HAP-1 (cell line): ENCODE measurements around the gene CNRIP1.
A peak's percentile ranks its signal among the peaks of the same experiment; 100 is the strongest.

Source experiments
- DNase-seq, 2 experiments: peaks; one replicate each; pipeline ENCODE4 v3.0.0-alpha.2; 2016 to 2020; ENCODE audit warnings: low spot score in 2 of 2
- H3K27me3 ChIP-seq: fragments of 250-450 bp; sonication (Bioruptor Pico); 2 replicates; pipeline ENCODE4 v1.5.1; 2020; ENCODE audit warnings: low read depth, mild to moderate bottlenecking, moderate library complexity
- H3K36me3 ChIP-seq: fragments of 250-450 bp; sonication (Bioruptor Pico); replicated peaks from 2 replicates; pipeline ENCODE4 v1.5.1; 2020; ENCODE audit warnings: mild to moderate bottlenecking
- H3K4me1 ChIP-seq: fragments of 250-450 bp; sonication (Bioruptor Pico); 2 replicates; pipeline ENCODE4 v1.5.1; 2020; ENCODE audit warnings: mild to moderate bottlenecking
- H3K4me3 ChIP-seq: fragments of 250-450 bp; sonication (Bioruptor Pico); 2 replicates; pipeline ENCODE4 v1.5.1; 2020; ENCODE audit warnings: mild to moderate bottlenecking, moderate library complexity
- H3K9me3 ChIP-seq: fragments of 250-450 bp; sonication (Bioruptor Pico); 2 replicates; pipeline ENCODE4 v1.5.1; 2020; ENCODE audit warnings: mild to moderate bottlenecking, moderate library complexity
- in situ Hi-C: fragments of 300-500 bp; cut with MboI; formaldehyde crosslinking; loops from 3 replicates; pipeline ENCODE4 v1.14.3; 2020; ENCODE audit warnings: low sequenced_read_pairs, inconsistent platforms, mixed read lengths

The CNRIP1 gene

GRCh38 chr2:68274022-68274421 lies 45.7 kb downstream of the CNRIP1 start:
- DNase-seq: no peak
- Histone ChIP-seq H3K4me1 (no peaks in the 10 kb centered on the region), H3K27me3 (peaks cover 10% of the 10 kb centered on the region), H3K4me3 (no peak overlapping the region), H3K36me3 (no peaks in the 10 kb centered on the region), H3K9me3 (no peaks in the 10 kb centered on the region)
- in situ Hi-C loops: no loop called here

- no peaks in the 10 kb centered on the region for H3K4me1 ChIP-seq
- H3K27me3 ChIP-seq: peaks cover 10% of the 10 kb centered on the region
- H3K4me3 ChIP-seq: no peak overlapping the region
- no peak for DNase-seq
- in situ Hi-C loops: no loop called here
- no peaks in the 10 kb centered on the region for H3K36me3 ChIP-seq
- no peaks in the 10 kb centered on the region for H3K9me3 ChIP-seq
Observed at GRCh38 chr2:68272246-68272994, 47.3 kb downstream of the CNRIP1 start.

- in situ Hi-C loops: no loop called here
- H3K27me3 ChIP-seq: peaks cover 2% of the 10 kb centered on the region
- H3K36me3 ChIP-seq: no peaks in the 10 kb centered on the region
- H3K9me3 ChIP-seq: no peaks in the 10 kb centered on the region
- no peak overlapping the region for H3K4me3 ChIP-seq
- H3K4me1 ChIP-seq: no peaks in the 10 kb centered on the region
- DNase-seq: no peak
Observed at GRCh38 chr2:68266655-68267054, 53.1 kb downstream of the CNRIP1 start.

- in situ Hi-C loops: no loop called here
- H3K4me3 ChIP-seq: no peak overlapping the region
- no peak for DNase-seq
Observed at GRCh38 chr2:68263632-68264031, 56.1 kb downstream of the CNRIP1 start.

DNA sequence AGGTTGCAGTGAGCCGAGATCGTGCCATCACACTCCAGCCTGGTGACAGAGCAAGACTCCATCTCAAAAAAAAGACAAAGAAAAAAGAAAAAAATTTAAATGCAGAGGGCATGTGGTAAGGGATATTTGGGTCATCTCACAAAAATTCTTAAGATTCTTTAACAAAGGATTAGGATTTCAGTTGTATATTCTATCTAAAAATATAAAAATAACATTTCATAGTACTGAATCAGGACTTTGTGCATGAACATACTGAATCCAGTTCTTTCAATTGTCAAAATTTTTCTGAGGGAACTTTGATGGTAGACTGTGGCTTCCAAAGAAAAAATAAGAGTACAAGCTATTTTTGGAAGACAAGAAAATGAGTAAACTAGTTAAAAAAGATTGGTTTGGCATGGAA lies 60.9 kb downstream of the CNRIP1 start:
- Histone ChIP-seq H3K4me1 (peaks cover 21% of the 10 kb centered on the region), H3K27me3 (no peaks in the 10 kb centered on the region), H3K9me3 (no peaks in the 10 kb centered on the region), H3K36me3 (no peaks in the 10 kb centered on the region), H3K4me3 (no peak overlapping the region)
- DNase-seq: no peak
- in situ Hi-C loops: no loop called here

More at GRCh38 chr2:68263632-68264031, 56.1 kb downstream of the CNRIP1 start:
- Histone ChIP-seq H3K9me3 (no peaks in the 10 kb centered on the region), H3K36me3 (no peaks in the 10 kb centered on the region), H3K27me3 (peaks cover 2% of the 10 kb centered on the region), H3K4me1 (no peaks in the 10 kb centered on the region)

DNA sequence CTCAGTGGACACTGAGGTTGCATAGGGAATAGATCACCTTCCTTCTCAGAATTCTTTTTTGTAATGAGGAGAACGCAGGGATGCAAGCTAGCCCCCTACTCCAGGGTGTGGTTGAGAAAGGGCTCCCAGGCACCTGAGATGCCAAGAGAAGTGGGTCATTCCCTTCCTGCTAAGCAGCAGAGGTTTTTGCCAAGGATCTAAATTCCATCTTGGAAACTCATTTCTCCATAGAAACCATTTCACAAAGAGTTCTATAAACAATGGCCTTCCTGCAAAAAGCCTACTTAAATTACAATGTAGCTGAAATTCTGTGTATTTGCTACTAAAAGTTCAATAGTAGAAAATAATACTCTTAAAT lies 63.7 kb downstream of the CNRIP1 start:
- peak; percentile 40 to 82 for DNase-seq
- H3K27me3 ChIP-seq: no peaks in the 10 kb centered on the region
- peaks cover 21% of the 10 kb centered on the region for H3K4me1 ChIP-seq
- H3K9me3 ChIP-seq: no peaks in the 10 kb centered on the region
- H3K36me3 ChIP-seq: no peaks in the 10 kb centered on the region; the same call in 1 of the 2 replicates
- H3K4me3 ChIP-seq: no peak overlapping the region
- in situ Hi-C loops: no loop called here

DNA sequence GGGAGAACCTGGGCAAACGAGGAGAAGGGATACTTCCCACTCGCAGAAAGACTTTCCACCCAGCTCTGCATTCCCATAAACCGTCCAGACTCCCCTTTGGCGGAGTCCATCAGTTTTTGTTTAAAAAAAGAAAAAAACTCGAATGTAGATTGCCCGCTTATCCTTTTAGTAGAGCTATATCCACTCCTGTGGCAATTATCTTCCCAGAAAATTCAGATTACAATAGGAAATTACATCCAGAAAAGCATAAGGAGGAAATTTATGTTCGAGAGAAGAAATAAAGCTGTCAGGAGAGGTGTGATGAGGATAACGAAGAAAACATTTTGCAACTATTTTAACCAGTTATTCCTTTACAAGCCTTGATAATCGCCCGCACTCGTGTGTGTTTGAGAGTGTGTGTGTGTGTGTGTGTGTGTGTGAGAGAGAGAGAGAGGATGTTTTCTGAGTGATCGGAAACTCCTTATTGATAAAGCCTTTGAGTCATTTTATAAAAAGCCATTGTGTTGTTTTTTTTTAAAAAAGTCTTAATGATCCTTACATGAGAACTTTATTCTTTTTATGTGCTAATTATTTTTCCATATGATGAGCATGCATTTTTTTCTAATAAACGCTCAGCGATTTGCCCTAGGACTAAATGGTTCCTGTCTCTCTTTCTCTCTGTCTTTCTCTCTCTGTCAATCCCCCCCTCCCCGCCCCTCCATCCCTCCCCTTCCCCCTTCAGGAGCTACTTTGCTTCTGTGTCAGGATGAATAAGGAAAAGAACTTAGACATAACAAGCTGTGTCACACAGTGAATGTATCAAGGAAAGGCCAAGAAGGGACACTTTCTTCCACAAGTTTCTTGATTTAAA lies 66.3 kb downstream of the CNRIP1 start:
- in situ Hi-C loops: no loop called here
- Histone ChIP-seq H3K27me3 (no peaks in the 10 kb centered on the region), H3K4me1 (peaks cover 36% of the 10 kb centered on the region), H3K9me3 (no peaks in the 10 kb centered on the region), H3K4me3 (peak overlapping the region; percentile 58), H3K36me3 (peaks cover 8% of the 10 kb centered on the region)
- peak in 1 of 2 experiments; percentile 36 for DNase-seq

DNA sequence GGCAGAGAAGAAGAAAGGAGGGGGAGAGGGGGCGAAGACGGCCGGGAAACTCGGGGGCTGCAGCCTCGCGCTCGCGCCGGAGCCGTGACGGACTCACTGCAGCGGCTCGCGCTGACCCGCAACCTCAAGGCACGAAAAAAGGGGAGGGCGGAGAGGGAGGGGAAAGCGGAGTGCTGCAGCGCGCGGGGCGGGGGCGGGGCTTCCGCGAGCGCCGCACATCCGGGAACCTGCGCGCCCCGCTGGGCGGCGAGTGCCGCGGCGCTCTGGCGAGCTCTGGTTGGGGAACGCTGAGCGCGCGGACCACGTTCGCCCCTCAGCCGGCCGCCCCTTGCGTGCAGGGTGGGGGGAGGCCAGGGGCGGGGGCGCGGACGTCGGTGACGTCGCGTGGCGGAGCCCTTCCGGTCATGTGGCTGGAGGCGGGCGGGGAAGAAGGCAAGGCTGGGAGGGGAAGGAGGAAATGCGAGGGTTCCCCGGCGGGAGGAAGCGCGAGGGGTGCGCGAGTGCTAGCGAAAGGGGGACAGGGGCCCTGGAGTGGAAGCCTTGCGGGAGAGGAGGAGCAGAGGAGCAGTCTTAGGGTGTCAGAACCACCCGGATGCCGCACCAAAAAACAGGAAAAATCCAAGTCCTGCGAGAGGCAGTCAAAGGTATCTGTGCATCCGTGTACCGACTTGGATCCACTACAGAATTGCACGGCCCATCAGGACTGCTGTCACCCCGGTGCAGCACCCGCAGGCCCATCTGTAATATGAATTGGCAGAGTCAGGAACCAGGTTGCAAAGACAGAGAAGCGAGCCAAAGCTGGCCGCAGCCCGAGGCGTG lies 67.1 kb downstream of the CNRIP1 start, which contains the start of gene PPP3R1:
Gene PPP3R1 (minus strand): TSS at position 133 of the 819 bp plus-strand sequence. CDS start 405 bp downstream, outside the sequence.
- peak; percentile 86 to 96 for DNase-seq
- peak within 1 kb of the TSS; percentile 58 for H3K4me3 ChIP-seq
- no peaks in the 10 kb centered on the region for H3K9me3 ChIP-seq
- peaks cover 8% of the 10 kb centered on the region for H3K36me3 ChIP-seq
- H3K4me1 ChIP-seq: peaks cover 44% of the 10 kb centered on the region
- in situ Hi-C loops: no loop called here
- H3K27me3 ChIP-seq: no peaks in the 10 kb centered on the region

GRCh38 chr2:68251855-68252399 lies 67.8 kb downstream of the CNRIP1 start:
- H3K4me1 ChIP-seq: peaks cover 45% of the 10 kb centered on the region
- peak in 1 of 2 experiments; percentile 49 for DNase-seq

GRCh38 chr2:68251187-68251854 lies 68.4 kb downstream of the CNRIP1 start:
- in situ Hi-C loops: no loop called here
- peak overlapping the region; percentile 58 for H3K4me3 ChIP-seq
- peaks cover 8% of the 10 kb centered on the region for H3K36me3 ChIP-seq
- H3K27me3 ChIP-seq: no peaks in the 10 kb centered on the region
- H3K4me1 ChIP-seq: peaks cover 46% of the 10 kb centered on the region
- H3K9me3 ChIP-seq: no peaks in the 10 kb centered on the region
- peak; percentile 82 to 85 for DNase-seq

More at GRCh38 chr2:68251855-68252399, 67.8 kb downstream of the CNRIP1 start:
- Histone ChIP-seq H3K27me3 (no peaks in the 10 kb centered on the region), H3K4me3 (peak overlapping the region; percentile 58), H3K36me3 (peaks cover 8% of the 10 kb centered on the region), H3K9me3 (no peaks in the 10 kb centered on the region)
- in situ Hi-C loops: no loop called here

DNA sequence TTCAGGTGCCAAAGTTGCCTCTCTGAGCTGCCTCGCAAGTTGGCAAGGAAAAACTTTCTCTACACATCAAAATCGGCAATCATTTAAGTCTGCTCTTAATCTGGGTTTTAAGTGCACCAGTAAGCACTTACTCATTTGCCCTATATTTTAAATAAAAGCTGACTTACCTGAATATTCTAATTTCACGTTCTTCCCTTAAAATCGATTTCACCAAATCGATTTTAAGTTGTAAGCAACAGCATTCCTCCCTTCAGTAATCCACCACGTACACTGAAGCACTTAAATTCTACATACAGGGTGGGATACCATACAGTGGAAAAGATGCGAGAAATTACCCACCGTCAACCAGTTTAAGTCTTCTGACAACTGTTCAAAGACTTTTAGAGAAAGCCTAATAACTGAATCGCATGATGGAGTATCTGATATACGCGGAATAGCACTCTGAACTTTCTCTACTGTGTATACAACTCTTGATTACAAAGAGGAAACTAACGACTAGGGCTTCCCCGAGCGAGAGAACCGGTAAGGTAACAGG lies 69.0 kb downstream of the CNRIP1 start:
- DNase-seq: no peak
- in situ Hi-C loops: no loop called here
- Histone ChIP-seq H3K4me1 (peaks cover 45% of the 10 kb centered on the region), H3K9me3 (no peaks in the 10 kb centered on the region), H3K36me3 (peaks cover 8% of the 10 kb centered on the region), H3K4me3 (peak overlapping the region; percentile 58), H3K27me3 (no peaks in the 10 kb centered on the region)

DNA sequence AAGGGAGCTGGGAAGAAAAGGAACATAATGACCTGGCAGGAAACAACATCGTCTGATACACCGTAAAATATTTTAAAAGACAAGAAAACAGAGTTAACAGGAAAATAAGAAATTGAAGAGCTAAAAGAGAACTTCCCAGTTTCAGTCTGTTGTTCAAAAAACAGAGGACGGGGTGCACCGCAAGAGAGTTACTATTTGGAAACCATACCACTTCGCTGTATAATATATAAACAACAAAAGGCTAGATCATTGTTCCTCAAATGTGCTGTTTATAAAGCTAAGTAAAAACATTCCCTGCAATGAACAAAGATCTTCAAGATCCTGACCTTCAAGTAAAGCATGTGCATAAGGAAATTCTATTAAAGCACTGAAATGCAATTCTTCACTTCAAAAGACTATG lies 69.6 kb downstream of the CNRIP1 start:
- H3K36me3 ChIP-seq: peaks cover 8% of the 10 kb centered on the region
- peak overlapping the region; percentile 58 for H3K4me3 ChIP-seq
- no peaks in the 10 kb centered on the region for H3K9me3 ChIP-seq
- in situ Hi-C loops: no loop called here
- H3K4me1 ChIP-seq: peaks cover 48% of the 10 kb centered on the region
- no peaks in the 10 kb centered on the region for H3K27me3 ChIP-seq
- no peak for DNase-seq
